HEK293 (cell line): Measurements from ENCODE around the gene ANKZF1.

Source experiments
- CTCF ChIA-PET: fragments of 350-600 bp; formaldehyde crosslinking; extraction: SDS; loops from one replicate; lab custom pipeline; 2021; ENCODE audit warnings: antibody characterized with exemption; lab: Yijun Ruan, JAX
- POLR2A ChIA-PET: fragments of 300-600 bp; formaldehyde crosslinking; extraction: SDS; loops from one replicate; lab custom pipeline; 2020; ENCODE audit warnings: antibody characterized with exemption, inconsistent platforms; lab: Yijun Ruan, JAX
- H3K27ac ChIP-seq: fragments of 200-500 bp; sonication (Bioruptor generic); 2 replicates; pipeline ENCODE4 v1.5.1; 2014; ENCODE audit warnings: low read depth, low read length, control low read depth, inconsistent platforms; ENCODE audit errors: extremely low read depth
- H3K36me3 ChIP-seq, 2 experiments: fragments of 200-500 bp in 1 of 2; sonication (Bioruptor generic) in 1 of 2; 1 replicate in 1 of 2; 2 replicates in 1 of 2; pipeline ENCODE4 v1.5.1; 2014 to 2017; ENCODE audit warnings: inconsistent platforms in 2 of 2, low read length in 2 of 2; ENCODE audit not compliant: control insufficient read depth in 2 of 2, insufficient read depth in 1 of 2
- H3K4me1 ChIP-seq: fragments of 200-500 bp; sonication (Bioruptor generic); 2 replicates; pipeline ENCODE4 v1.5.1; 2014; ENCODE audit warnings: mild to moderate bottlenecking, low read length, inconsistent platforms; ENCODE audit not compliant: control insufficient read depth, insufficient read depth
- H3K4me3 ChIP-seq: 2 replicates; pipeline ENCODE4 v1.5.1; 2011; ENCODE audit warnings: low read depth, mild to moderate bottlenecking, control low read depth, low read length, moderate library complexity
- H3K9me3 ChIP-seq: fragments of 200-500 bp; sonication (Bioruptor generic); 2 replicates; pipeline ENCODE4 v1.5.1; 2014; ENCODE audit warnings: low read depth, low read length, inconsistent platforms; ENCODE audit not compliant: control insufficient read depth, insufficient read depth
- GLIS1 ChIP-seq: fragments of 450-650 bp; formaldehyde crosslinking; IDR thresholded peaks from 2 replicates; pipeline ENCODE4 v1.5.1; 2016; ENCODE audit warnings: missing biosample characterization, missing genetic modification characterization
- KLF7 ChIP-seq: fragments of 450-650 bp; formaldehyde crosslinking; IDR thresholded peaks from 2 replicates; pipeline ENCODE4 v1.5.1; 2016; ENCODE audit warnings: missing biosample characterization, missing genetic modification characterization, borderline replicate concordance
- MYNN ChIP-seq: fragments of 450-650 bp; formaldehyde crosslinking; IDR thresholded peaks from 2 replicates; pipeline ENCODE4 v1.5.1; 2016; ENCODE audit warnings: missing biosample characterization, missing genetic modification characterization, borderline replicate concordance
- PRDM1 ChIP-seq: fragments of 450-650 bp; formaldehyde crosslinking; IDR thresholded peaks from 2 replicates; pipeline ENCODE4; 2016; ENCODE audit warnings: missing biosample characterization, missing genetic modification characterization
- RBAK ChIP-seq: fragments of 450-650 bp; formaldehyde crosslinking; IDR thresholded peaks from 2 replicates; pipeline ENCODE4 v1.5.1; 2016; ENCODE audit warnings: missing biosample characterization, missing genetic modification characterization
- YY2 ChIP-seq: fragments of 450-650 bp; formaldehyde crosslinking; IDR thresholded peaks from 2 replicates; pipeline ENCODE4 v1.5.1; 2016; ENCODE audit warnings: missing biosample characterization, missing genetic modification characterization
- ZFHX2 ChIP-seq: fragments of 450-650 bp; formaldehyde crosslinking; conservative IDR thresholded peaks from 2 replicates; pipeline ENCODE4 v1.5.1; 2016; ENCODE audit warnings: missing biosample characterization, missing genetic modification characterization
- ZNF132 ChIP-seq: fragments of 450-650 bp; formaldehyde crosslinking; IDR thresholded peaks from 2 replicates; pipeline ENCODE4 v1.5.1; 2017; ENCODE audit warnings: missing biosample characterization, missing genetic modification characterization, borderline replicate concordance
- ZNF2 ChIP-seq: fragments of 450-650 bp; formaldehyde crosslinking; IDR thresholded peaks from 2 replicates; pipeline ENCODE4 v1.5.1; 2016; ENCODE audit warnings: missing biosample characterization, missing genetic modification characterization
- ZNF221 ChIP-seq: fragments of 450-650 bp; formaldehyde crosslinking; IDR thresholded peaks from 2 replicates; pipeline ENCODE4 v1.5.1; 2017; ENCODE audit warnings: missing biosample characterization, missing genetic modification characterization, borderline replicate concordance
- ZNF239 ChIP-seq: fragments of 450-650 bp; formaldehyde crosslinking; IDR thresholded peaks from 2 replicates; pipeline ENCODE4 v1.5.1; 2016; ENCODE audit warnings: missing biosample characterization, missing genetic modification characterization
- ZNF24 ChIP-seq: fragments of 450-650 bp; formaldehyde crosslinking; IDR thresholded peaks from 2 replicates; pipeline ENCODE4 v1.5.1; 2016; ENCODE audit warnings: missing biosample characterization, missing genetic modification characterization
- ZNF416 ChIP-seq: fragments of 450-650 bp; formaldehyde crosslinking; IDR thresholded peaks from 2 replicates; pipeline ENCODE4 v1.5.1; 2016; ENCODE audit warnings: missing biosample characterization, missing genetic modification characterization
- ZNF423 ChIP-seq: fragments of 450-650 bp; formaldehyde crosslinking; IDR thresholded peaks from 2 replicates; pipeline ENCODE4 v1.5.1; 2016; ENCODE audit warnings: missing biosample characterization, missing genetic modification characterization
- ZNF426 ChIP-seq: fragments of 450-650 bp; formaldehyde crosslinking; IDR thresholded peaks from 2 replicates; pipeline ENCODE4 v1.5.1; 2017; ENCODE audit warnings: missing biosample characterization, missing genetic modification characterization, mild to moderate bottlenecking, inconsistent platforms, moderate library complexity
- ZNF548 ChIP-seq: fragments of 450-650 bp; formaldehyde crosslinking; IDR thresholded peaks from 2 replicates; pipeline ENCODE4 v1.5.1; 2016; ENCODE audit warnings: missing biosample characterization, missing genetic modification characterization
- ZNF580 ChIP-seq: fragments of 450-650 bp; formaldehyde crosslinking; IDR thresholded peaks from 2 replicates; pipeline ENCODE4 v1.5.1; 2016; ENCODE audit warnings: missing biosample characterization, missing genetic modification characterization
- ZNF585B ChIP-seq: fragments of 450-650 bp; formaldehyde crosslinking; IDR thresholded peaks from 2 replicates; pipeline ENCODE4 v1.5.1; 2016; ENCODE audit warnings: missing biosample characterization, missing genetic modification characterization
- ZNF610 ChIP-seq: fragments of 450-650 bp; formaldehyde crosslinking; IDR thresholded peaks from 2 replicates; pipeline ENCODE4 v1.5.1; 2016; ENCODE audit warnings: missing biosample characterization, missing genetic modification characterization, borderline replicate concordance
- ZNF639 ChIP-seq: fragments of 450-650 bp; formaldehyde crosslinking; IDR thresholded peaks from 2 replicates; pipeline ENCODE4 v1.5.1; 2016; ENCODE audit warnings: missing biosample characterization, missing genetic modification characterization
- ZNF701 ChIP-seq: fragments of 450-650 bp; formaldehyde crosslinking; IDR thresholded peaks from 2 replicates; pipeline ENCODE4 v1.5.1; 2016; ENCODE audit warnings: missing biosample characterization, missing genetic modification characterization

Gene ANKZF1

DNA sequence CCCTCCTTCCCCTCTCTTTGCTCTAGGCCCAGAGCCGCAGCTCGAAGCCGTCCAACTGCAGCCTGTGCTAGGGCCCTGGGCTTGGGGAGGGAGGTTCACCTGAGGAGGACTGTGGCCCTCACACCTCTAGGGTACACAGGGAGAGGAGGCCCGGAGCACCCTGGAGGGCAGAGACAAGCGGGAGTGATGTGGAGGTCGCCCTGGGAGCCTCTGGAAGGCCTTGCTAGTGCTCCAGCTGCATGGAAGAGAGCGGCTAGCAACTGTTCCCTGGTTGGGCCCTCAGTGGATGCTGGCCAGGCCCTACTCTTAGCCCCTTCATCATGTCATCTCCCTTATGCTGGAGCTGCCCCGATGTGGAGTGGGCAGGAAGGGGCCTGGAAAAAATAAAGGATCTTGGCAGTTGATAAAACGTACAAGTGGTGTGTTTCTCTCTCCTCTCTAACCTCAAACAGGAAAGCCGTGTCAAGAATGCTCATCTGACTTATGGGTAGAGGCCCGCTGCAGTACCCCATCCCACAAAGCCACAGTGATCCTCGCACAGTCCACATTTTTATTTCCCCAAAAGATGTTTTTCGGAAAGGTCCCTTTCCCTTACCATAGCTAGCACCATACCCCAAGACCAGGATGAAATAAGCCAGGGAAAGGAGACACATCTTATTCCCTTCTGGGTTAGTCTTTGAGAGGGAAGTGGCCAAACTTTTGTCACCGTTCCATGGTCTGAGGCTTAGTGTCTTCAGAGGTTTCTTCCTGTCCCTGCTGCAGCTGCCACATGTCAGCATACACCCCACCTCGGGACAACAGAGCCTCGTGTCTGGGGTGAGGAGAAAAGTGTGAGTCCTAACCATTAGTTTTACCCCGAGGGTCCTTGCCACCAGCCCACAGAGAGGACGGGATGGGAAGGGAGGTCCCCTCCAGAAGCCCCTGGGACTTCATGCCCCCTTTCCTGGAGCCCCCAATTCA lies 20.1 kb upstream of the ANKZF1 start:
- ChIA-PET POLR2A (interaction anchor here (2.0 kb wide), 1 partner anchor 9 kb away, joined by 11 read pairs; the partner anchor contains the start of gene ABCB6), CTCF (interaction anchor here (0.6 to 3.2 kb wide), 3 partner anchors 38 to 68 kb away, joined by 4 to 8 read pairs (median 5); partner anchors contain the start of gene NHEJ1)
- Histone ChIP-seq H3K9me3 (no peaks in the 10 kb centered on the region), H3K4me1 (peaks cover 8% of the 10 kb centered on the region), H3K27ac (no peak overlapping the region), H3K4me3 (no peak overlapping the region), H3K36me3 (peaks cover 12 to 68% of the 10 kb centered on the region in 2 experiments; a peak in 2 of 3 replicates)
- TF ChIP-seq ZNF221 (tag by site-specific recombination) (no peak), ZNF585B (tag by site-specific recombination) (no peak), RBAK (tag by site-specific recombination) (no peak), ZNF423 (tag by site-specific recombination) (no peak), ZNF24 (tag by site-specific recombination) (no peak), ZNF580 (tag by site-specific recombination) (no peak), KLF7 (no peak), ZNF2 (no peak), ZNF610 (tag by site-specific recombination) (no peak), ZNF639 (tag by site-specific recombination) (no peak), ZNF416 (tag by site-specific recombination) (no peak), YY2 (no peak), MYNN (tag by site-specific recombination) (no peak), ZNF548 (tag by site-specific recombination) (no peak), ZNF701 (tag by site-specific recombination) (no peak), ZNF132 (no peak), ZNF239 (no peak), ZFHX2 (no peak), PRDM1 (no peak)

GRCh38 chr2:219210196-219210885 lies 19.3 kb upstream of the ANKZF1 start:
- Histone ChIP-seq H3K4me3 (no peak overlapping the region), H3K36me3 (peaks cover 12 to 76% of the 10 kb centered on the region in 2 experiments; a peak in 2 of 3 replicates), H3K4me1 (peaks cover 8% of the 10 kb centered on the region)
- CTCF ChIA-PET, result interaction anchor here (3.2 kb wide), 1 partner anchor 39 kb away, joined by 8 read pairs; no protein-coding TSS in a partner anchor
- TF ChIP-seq GLIS1 (no peak), ZNF426 (tag by site-specific recombination) (no peak)
- TF ChIP-seq, all 188 proteins: peak for 0
- no peaks in the 10 kb centered on the region for H3K9me3 ChIP-seq
- POLR2A ChIA-PET, result no interaction called here
- H3K27ac ChIP-seq, result no peak overlapping the region
